Effector memory CD4-positive, alpha-beta T cell (primary cell): ENCODE results near the gene MAP3K5.

Experiments
- DNase-seq, 3 donors: peaks; one replicate each; pipeline ENCODE4 v3.0.0-alpha.2; 2020
- H3K27ac ChIP-seq: 2 replicates; pipeline ENCODE4 v1.7.0; 2013; ENCODE audit warnings: mild to moderate bottlenecking, low read length, moderate library complexity; ENCODE audit not compliant: insufficient read depth, poor library complexity, severe bottlenecking
- H3K27me3 ChIP-seq: replicated peaks from 2 replicates; pipeline ENCODE4 v1.7.0; 2013; ENCODE audit warnings: mild to moderate bottlenecking, low read length; ENCODE audit not compliant: insufficient read depth, control insufficient read depth, poor library complexity, severe bottlenecking
- H3K36me3 ChIP-seq: 2 replicates; pipeline ENCODE4 v1.7.0; 2013; ENCODE audit warnings: mild to moderate bottlenecking, low read length, moderate library complexity; ENCODE audit not compliant: control insufficient read depth, insufficient read depth
- H3K4me1 ChIP-seq: 2 replicates; pipeline ENCODE4 v1.7.0; 2013; ENCODE audit warnings: low read length, mild to moderate bottlenecking; ENCODE audit not compliant: control insufficient read depth, insufficient read depth, poor library complexity, severe bottlenecking
- H3K4me3 ChIP-seq: 2 replicates; pipeline ENCODE4 v1.7.0; 2013; ENCODE audit warnings: low read length, low read depth, mild to moderate bottlenecking; ENCODE audit not compliant: insufficient read depth, poor library complexity, severe bottlenecking
- H3K9me3 ChIP-seq: 2 replicates; pipeline ENCODE4 v1.7.0; 2013; ENCODE audit warnings: mild to moderate bottlenecking, low read length, moderate library complexity; ENCODE audit not compliant: control insufficient read depth

The MAP3K5 gene

GRCh38 chr6:136541395-136541794 is 250.9 kb downstream of the MAP3K5 start:
- Histone ChIP-seq H3K36me3 (no peaks in the 10 kb centered on the region), H3K27ac (no peak overlapping the region), H3K27me3 (peaks cover 2% of the 10 kb centered on the region), H3K4me1 (no peaks in the 10 kb centered on the region), H3K4me3 (no peak overlapping the region), H3K9me3 (no peaks in the 10 kb centered on the region)
- no peak for DNase-seq

GRCh38 chr6:136539967-136540652 is 252.2 kb downstream of the MAP3K5 start:
- no peak for DNase-seq
- no peak overlapping the region for H3K4me3 ChIP-seq

GRCh38 chr6:136538836-136539235 is 253.4 kb downstream of the MAP3K5 start:
- Histone ChIP-seq H3K36me3 (no peaks in the 10 kb centered on the region), H3K9me3 (no peaks in the 10 kb centered on the region), H3K4me1 (no peaks in the 10 kb centered on the region), H3K4me3 (no peak overlapping the region), H3K27me3 (no peaks in the 10 kb centered on the region), H3K27ac (no peak overlapping the region)
- DNase-seq: no peak

More at GRCh38 chr6:136539967-136540652, 252.2 kb downstream of the MAP3K5 start:
- H3K36me3 ChIP-seq: no peaks in the 10 kb centered on the region
- no peaks in the 10 kb centered on the region for H3K9me3 ChIP-seq
- no peaks in the 10 kb centered on the region for H3K4me1 ChIP-seq
- H3K27ac ChIP-seq: no peak overlapping the region
- H3K27me3 ChIP-seq: no peaks in the 10 kb centered on the region

- no peaks in the 10 kb centered on the region for H3K27me3 ChIP-seq
- H3K4me1 ChIP-seq: no peaks in the 10 kb centered on the region
- no peaks in the 10 kb centered on the region for H3K9me3 ChIP-seq
- DNase-seq: no peak
- H3K4me3 ChIP-seq: no peak overlapping the region
- no peak overlapping the region for H3K27ac ChIP-seq
- no peaks in the 10 kb centered on the region for H3K36me3 ChIP-seq
These were observed 256.2 kb downstream of the MAP3K5 start for GRCh38 chr6:136535880-136536650.

GRCh38 chr6:136535017-136535765 is 257.1 kb downstream of the MAP3K5 start:
- H3K9me3 ChIP-seq: no peaks in the 10 kb centered on the region
- H3K27me3 ChIP-seq: no peaks in the 10 kb centered on the region
- no peak overlapping the region for H3K4me3 ChIP-seq
- H3K4me1 ChIP-seq: no peaks in the 10 kb centered on the region
- H3K27ac ChIP-seq: no peak overlapping the region
- no peak for DNase-seq
- no peaks in the 10 kb centered on the region for H3K36me3 ChIP-seq

GRCh38 chr6:136534268-136534667 is 258.0 kb downstream of the MAP3K5 start:
- Histone ChIP-seq H3K4me3 (no peak overlapping the region), H3K36me3 (no peaks in the 10 kb centered on the region), H3K27me3 (no peaks in the 10 kb centered on the region), H3K4me1 (no peaks in the 10 kb centered on the region), H3K9me3 (no peaks in the 10 kb centered on the region), H3K27ac (no peak overlapping the region)
- DNase-seq: no peak

- H3K4me1 ChIP-seq: no peaks in the 10 kb centered on the region
- H3K4me3 ChIP-seq: no peak overlapping the region
- no peak for DNase-seq
- no peaks in the 10 kb centered on the region for H3K36me3 ChIP-seq
- no peaks in the 10 kb centered on the region for H3K9me3 ChIP-seq
- H3K27me3 ChIP-seq: no peaks in the 10 kb centered on the region
- no peak overlapping the region for H3K27ac ChIP-seq
These were observed 258.8 kb downstream of the MAP3K5 start for GRCh38 chr6:136533487-136533886.

- Histone ChIP-seq H3K27ac (no peak overlapping the region), H3K36me3 (no peaks in the 10 kb centered on the region), H3K9me3 (no peaks in the 10 kb centered on the region), H3K4me3 (no peak overlapping the region), H3K27me3 (no peaks in the 10 kb centered on the region), H3K4me1 (no peaks in the 10 kb centered on the region)
- DNase-seq: no peak
These were observed 260.2 kb downstream of the MAP3K5 start for GRCh38 chr6:136532030-136532429.

GRCh38 chr6:136529710-136530109 is 262.6 kb downstream of the MAP3K5 start:
- DNase-seq: no peak
- H3K4me3 ChIP-seq: no peak overlapping the region
- no peaks in the 10 kb centered on the region for H3K4me1 ChIP-seq
- H3K27me3 ChIP-seq: no peaks in the 10 kb centered on the region
- H3K9me3 ChIP-seq: no peaks in the 10 kb centered on the region
- H3K27ac ChIP-seq: no peak overlapping the region
- no peaks in the 10 kb centered on the region for H3K36me3 ChIP-seq

- DNase-seq: no peak
These were observed 263.8 kb downstream of the MAP3K5 start for GRCh38 chr6:136528477-136528876.

More at GRCh38 chr6:136528477-136528876, 263.8 kb downstream of the MAP3K5 start:
- no peaks in the 10 kb centered on the region for H3K27me3 ChIP-seq
- no peaks in the 10 kb centered on the region for H3K9me3 ChIP-seq
- no peak overlapping the region for H3K4me3 ChIP-seq
- no peaks in the 10 kb centered on the region for H3K4me1 ChIP-seq
- no peak overlapping the region for H3K27ac ChIP-seq
- no peaks in the 10 kb centered on the region for H3K36me3 ChIP-seq
